RWPE1 (cell line): Measurements from ENCODE around the gene GRAMD2A.

Experiments
- CTCF ChIA-PET: fragments of 350-600 bp; sonication (Branson Sonifier 250); formaldehyde crosslinking; extraction: SDS; loops from one replicate; lab custom pipeline; 2021; lab: Yijun Ruan, JAX
- POLR2A ChIA-PET: fragments of 400-600 bp; formaldehyde crosslinking; extraction: SDS; loops from one replicate; lab custom pipeline; 2020; ENCODE audit warnings: antibody characterized with exemption; ENCODE audit not compliant: low non-redundant PET; lab: Yijun Ruan, JAX
- DNase-seq: peaks from one replicate; pipeline ENCODE4 v3.0.0; 2012; ENCODE audit warnings: low spot score
- H3K27ac ChIP-seq: fragments of 450-650 bp; 2 replicates; pipeline ENCODE4 v1.5.1; 2017
- CTCF ChIP-seq: fragments of 450-650 bp; conservative IDR thresholded peaks from 2 replicates; pipeline ENCODE4 v1.5.1; 2017; ENCODE audit warnings: low read depth, mild to moderate bottlenecking

Gene GRAMD2A

GRCh38 chr15:72202302-72202701 is 4.7 kb upstream of the GRAMD2A start:
- no peak for DNase-seq
- POLR2A ChIA-PET, result no interaction called here
- CTCF ChIA-PET, result no interaction called here
- H3K27ac ChIP-seq, result peak overlapping the region; percentile 95
- TF ChIP-seq CTCF, result no peak

- peak overlapping the region; percentile 95 for H3K27ac ChIP-seq
- ChIA-PET CTCF (interaction anchor here (0.8 kb wide), 1 partner anchor 12 kb away, joined by 3 read pairs; no protein-coding TSS in a partner anchor), POLR2A (interaction anchor here (0.6 to 1.0 kb wide), 2 partner anchors 21 to 29 kb away, joined by 3 to 4 read pairs; no protein-coding TSS in a partner anchor)
- TF ChIP-seq CTCF, result no peak
- DNase-seq, result no peak
Measured at GRCh38 chr15:72201391-72201921, 3.9 kb upstream of the GRAMD2A start.

- H3K27ac ChIP-seq, result peak overlapping the region; percentile 95
- no peak for TF ChIP-seq CTCF
- ChIA-PET CTCF (interaction anchor here (0.5 to 1.5 kb wide), 7 partner anchors 10 to 474 kb away, joined by 3 to 10 read pairs (median 5); partner anchors contain the start of gene PKM), POLR2A (interaction anchor here (1.0 to 1.1 kb wide), 2 partner anchors 30 to 31 kb away, joined by 3 to 5 read pairs; no protein-coding TSS in a partner anchor)
- DNase-seq, result no peak
Measured at GRCh38 chr15:72200395-72201237, 3.0 kb upstream of the GRAMD2A start.

- POLR2A ChIA-PET, result interaction anchor here (0.7 kb wide), 2 partner anchors 27 to 84 kb away, joined by 3 to 5 read pairs; no protein-coding TSS in a partner anchor
- CTCF ChIA-PET, result interaction anchor here (0.5 to 1.5 kb wide), 7 partner anchors 11 to 507 kb away, joined by 3 to 10 read pairs (median 5); partner anchors contain the start of gene PKM
- TF ChIP-seq CTCF, result peak; percentile 97
- peak; percentile 74 for DNase-seq
- H3K27ac ChIP-seq, result peak overlapping the region; percentile 95
Measured at GRCh38 chr15:72199721-72200212, 2.2 kb upstream of the GRAMD2A start.

GRCh38 chr15:72199205-72199515 is 1.6 kb upstream of the GRAMD2A start:
- H3K27ac ChIP-seq, result peak overlapping the region; percentile 95
- ChIA-PET POLR2A (interaction anchor here (0.7 kb wide), 1 partner anchor 28 kb away, joined by 3 read pairs; no protein-coding TSS in a partner anchor), CTCF (interaction anchor here (0.6 to 1.5 kb wide), 4 partner anchors 12 to 507 kb away, joined by 4 to 10 read pairs (median 9); partner anchors contain the start of gene PKM)
- TF ChIP-seq CTCF, result no peak
- no peak for DNase-seq
